GM18499 (cell line): Measurements from ENCODE around the gene COPG2.
"Not testable (repeated sequence)": the region's sequence is repeated elsewhere in the genome, so short reads cannot be mapped to it uniquely, and the experiment has no call there.

Experiments used
- ATAC-seq: cut with Tn5 transposase; IDR thresholded peaks from one replicate; pipeline ENCODE4 v1.9.1; 2021; ENCODE audit warnings: moderate number of reproducible peaks; ENCODE audit not compliant: insufficient read depth, unreplicated experiment

COPG2 gene

DNA sequence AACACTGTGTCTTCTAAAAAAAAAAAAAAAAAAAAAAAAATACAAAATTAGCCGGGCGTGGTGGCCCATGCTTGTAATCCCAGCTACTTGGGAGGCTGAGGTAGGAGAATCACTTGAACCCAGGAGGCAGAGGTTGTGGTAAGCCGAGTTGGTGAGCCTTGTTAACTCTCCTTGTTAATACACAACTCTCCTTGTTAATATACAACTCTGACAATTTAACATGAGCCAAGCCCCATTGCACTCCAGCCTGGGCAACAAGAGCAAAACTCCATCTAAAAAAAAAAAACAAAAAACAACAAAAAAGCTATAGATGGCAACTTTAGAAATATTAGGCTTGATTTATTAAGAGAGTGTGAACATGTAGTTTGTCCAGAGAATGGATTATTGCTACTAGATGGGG lies 156.5 kb downstream of the COPG2 start:
- ATAC-seq: not testable (repeated sequence)

DNA sequence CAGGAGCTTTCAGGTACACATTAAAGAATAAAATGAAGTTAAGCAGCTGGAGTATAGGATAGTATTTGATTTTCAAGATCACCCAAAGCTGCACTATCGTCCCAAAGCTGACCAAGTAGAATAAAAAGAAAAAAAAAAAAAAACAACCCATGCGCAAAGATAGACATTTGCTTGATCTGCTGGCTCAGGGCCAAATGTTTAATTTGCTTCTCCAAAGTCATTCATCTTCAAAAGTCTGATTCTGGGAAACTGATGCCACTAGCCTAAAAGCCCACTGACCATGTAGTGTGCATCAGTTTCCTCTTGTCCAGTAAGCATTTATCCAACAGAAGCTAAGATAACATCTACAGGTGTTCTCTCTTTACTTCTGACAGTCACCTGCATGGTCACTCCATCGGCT lies 162.2 kb downstream of the COPG2 start:
- no peak for ATAC-seq

DNA sequence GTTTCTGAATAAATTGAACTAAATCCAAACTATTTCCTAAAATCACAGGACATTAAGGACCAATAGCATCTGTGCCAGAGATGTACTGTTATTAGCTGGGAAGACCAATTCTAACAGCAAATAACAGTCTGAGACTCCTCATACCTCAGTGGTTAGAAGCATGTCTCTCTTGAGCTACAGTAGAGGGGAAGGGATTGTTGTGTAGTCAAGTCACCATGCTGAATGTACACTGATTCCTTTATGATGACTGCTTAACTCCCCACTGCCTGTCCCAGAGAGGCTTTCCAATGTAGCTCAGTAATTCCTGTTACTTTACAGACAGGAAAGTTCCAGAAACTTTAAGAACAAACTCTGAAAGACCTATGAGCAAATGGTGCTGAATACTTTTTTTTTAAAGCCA lies 162.8 kb downstream of the COPG2 start:
- no peak for ATAC-seq

DNA sequence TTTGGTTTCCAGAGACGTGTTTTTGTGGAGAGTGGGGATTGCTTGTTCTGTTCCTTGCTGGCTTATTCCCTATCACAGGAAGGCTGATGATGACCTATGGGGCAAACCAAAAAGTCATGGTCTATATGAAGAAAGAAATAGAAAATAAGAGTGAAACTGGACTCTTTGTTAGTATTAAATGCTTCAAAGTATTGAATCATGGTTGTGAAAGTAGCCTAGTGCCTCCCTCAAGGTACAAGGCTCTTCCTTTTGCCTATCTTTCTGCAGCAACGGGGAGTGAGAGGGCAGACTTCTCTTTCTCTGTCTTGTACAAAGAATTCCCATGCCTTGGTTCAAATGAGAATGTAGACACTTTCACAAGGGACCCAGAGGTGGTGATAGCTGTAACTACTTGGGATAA lies 167.6 kb downstream of the COPG2 start:
- no peak for ATAC-seq

DNA sequence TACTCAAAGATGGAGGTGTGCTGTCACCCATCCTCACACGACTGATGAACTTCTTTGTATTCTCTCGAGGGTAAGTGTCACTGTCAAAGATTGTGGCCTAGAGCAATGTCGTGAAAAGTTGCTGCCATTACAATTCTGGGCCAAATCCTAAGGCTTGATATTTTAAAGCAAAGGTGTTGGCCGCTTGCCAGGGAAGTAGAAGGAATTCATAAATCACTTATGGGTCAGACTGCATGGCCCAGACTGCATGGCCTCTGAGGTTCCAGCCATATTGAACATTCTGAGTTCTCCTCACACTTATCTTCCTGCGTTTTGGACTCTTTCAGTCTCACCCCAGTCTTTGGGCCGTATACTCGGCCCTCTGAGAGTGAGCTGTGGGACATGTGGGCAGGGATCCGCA lies 168.1 kb downstream of the COPG2 start:
- no peak for ATAC-seq

DNA sequence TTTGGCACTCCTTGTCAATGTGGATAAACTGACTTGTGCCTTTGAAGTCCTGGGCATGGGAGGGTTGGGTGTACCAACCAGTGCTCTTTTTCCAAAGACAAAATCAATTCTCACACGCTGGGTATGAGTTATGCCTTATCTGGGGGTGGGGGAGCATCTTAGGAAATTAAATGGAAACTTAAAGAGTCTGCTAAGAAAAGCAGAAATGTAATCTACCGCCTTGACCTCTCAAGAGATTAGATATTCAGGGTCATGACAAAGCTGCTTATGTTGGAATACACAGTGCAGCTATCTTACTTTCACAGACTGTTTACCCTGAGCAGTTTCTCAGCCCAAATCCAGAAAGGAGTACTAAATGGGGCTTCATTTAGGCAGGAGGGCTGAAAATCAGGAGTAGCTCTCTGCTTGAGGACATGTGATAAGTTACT lies 174.1 kb downstream of the COPG2 start:
- no peak for ATAC-seq

DNA sequence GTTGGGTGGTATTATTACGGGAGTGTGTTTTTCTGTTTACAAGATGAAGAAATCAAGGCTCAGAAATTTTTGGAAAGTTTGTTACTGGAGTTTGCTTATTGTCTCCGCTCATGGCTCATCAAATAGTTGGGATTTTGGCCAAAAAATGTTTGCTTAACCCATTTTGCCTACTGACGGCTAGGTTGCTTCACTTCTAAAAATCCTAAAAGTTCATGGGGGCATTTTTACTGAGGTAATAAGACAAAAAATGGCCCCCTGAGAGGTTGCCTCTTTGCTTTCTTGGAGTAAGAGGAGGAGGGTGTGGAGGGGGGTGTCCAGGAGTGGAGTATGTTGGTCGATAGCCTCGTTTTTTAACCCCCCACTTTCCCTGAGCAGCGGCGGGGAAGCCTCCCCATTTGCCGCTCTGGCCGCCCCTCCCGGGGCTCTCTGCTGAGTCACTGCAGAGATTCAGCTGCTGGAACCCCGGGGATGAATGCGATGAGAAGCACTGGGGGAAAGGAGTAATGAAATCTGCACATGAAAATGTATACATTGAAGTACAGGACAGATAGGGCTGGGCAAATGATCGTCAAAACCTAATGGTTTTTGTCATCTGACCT lies 175.2 kb downstream of the COPG2 start:
- no peak for ATAC-seq

DNA sequence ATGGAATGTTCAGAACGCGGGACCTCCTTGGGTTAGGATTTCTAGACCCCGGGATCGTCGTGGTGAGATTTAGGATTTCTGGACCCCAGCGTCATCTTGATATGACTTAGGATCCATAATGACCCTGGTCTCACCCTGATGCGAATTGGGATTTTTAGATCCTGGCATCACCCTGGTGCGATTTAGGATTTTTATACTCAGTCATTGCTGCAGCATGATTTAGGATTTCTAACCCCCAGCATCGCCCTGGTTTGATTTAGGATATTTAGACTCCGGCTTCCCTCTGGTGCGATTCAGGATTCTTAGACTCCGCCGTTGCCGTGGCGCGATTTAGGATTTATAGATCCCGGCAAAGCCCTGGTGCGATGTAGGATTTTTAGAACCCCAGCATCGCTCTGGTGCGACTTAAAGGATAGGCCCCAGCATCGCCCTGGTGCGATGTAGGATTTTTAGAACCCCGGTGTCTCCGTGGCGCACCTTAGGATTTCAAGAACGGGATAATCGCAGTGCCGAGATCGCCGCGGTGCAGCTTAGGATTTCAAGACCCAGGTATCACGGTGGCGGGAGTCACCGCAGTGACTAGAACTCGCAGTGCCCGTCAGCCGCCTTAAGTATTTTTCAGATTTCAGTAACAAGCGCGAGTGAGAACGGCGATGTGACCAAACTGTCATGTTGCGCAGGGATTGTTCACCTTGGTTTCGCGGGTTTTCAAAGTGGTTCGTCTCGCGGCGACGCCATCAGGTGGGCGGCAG lies 175.8 kb downstream of the COPG2 start:
- ATAC-seq: no peak

DNA sequence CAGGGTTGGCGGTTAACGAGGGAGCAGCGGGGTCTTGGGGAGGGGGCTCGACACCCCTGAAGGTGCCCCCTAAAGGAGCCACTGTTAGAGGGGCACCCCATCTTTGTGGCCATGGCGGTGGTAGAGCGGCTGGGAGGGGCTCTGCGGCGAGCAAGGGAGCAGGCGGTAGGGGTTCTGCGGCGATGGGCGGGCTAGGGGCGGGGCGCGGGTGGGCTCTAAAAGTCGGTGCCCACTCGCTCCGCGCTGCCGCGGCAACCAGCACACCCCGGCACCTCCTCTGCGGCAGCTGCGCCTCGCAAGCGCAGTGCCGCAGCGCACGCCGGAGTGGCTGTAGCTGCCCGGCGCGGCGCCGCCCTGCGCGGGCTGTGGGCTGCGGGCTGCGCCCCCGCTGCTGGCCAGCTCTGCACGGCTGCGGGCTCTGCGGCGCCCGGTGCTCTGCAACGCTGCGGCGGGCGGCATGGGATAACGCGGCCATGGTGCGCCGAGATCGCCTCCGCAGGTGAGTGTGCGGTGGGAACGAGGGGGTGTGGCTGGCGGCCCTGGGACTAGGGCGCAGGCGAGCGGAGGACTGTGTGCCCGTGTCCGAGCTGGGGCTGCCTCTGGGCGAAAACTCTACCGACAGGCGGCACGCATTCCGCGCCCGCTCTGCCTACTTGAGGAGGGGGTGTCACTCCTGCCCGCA lies 176.6 kb downstream of the COPG2 start, which contains the start of gene MEST:
Gene MEST (plus strand): TSS at position 245 of the 682 bp plus-strand sequence. CDS start 229 bp downstream, at position 474.
- no peak for ATAC-seq

DNA sequence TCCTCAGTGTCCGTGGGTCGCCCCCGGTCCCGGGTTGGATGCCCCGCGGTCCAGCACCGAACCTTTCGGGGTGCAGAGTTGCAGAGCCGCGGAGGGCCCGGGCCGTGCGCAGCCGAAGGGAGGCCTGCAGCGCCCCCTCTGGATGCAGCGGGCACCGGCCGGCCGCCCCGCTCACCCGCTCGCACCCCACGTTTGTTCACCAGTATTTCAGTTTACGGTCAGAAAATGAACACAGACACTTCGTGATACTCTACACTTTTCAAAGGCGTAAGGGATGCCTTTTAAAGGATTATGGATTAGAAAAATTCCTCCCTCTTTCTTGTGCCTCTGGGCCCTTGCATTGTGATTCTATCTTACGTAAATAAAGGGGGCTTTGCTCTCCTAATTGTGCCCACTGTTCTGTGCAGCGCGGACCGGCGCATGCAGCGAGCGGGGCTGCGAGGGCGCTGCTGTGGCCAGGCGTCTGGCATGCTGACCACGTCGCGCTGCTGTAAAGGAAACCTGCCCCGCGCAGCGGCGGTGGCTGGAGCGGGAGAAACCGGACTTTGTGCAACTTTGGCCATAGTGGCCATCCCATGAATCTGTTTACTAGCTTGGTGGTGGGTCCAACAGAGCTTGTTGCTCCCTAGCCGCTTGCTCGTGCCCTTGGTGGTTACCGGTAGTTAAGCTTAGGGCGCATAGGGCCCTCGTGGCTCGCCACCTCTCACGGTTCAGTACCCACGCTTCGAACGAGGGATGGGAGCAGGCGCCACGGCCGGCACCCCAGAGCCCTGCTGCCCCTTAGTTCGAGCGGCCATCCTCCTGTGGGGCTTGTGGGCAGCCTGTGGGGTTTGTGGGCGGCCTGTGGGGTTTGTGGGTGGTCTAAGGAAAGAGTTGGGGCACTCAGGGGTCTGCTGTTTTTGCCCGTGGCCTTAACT lies 177.4 kb downstream of the COPG2 start:
- ATAC-seq: no peak

DNA sequence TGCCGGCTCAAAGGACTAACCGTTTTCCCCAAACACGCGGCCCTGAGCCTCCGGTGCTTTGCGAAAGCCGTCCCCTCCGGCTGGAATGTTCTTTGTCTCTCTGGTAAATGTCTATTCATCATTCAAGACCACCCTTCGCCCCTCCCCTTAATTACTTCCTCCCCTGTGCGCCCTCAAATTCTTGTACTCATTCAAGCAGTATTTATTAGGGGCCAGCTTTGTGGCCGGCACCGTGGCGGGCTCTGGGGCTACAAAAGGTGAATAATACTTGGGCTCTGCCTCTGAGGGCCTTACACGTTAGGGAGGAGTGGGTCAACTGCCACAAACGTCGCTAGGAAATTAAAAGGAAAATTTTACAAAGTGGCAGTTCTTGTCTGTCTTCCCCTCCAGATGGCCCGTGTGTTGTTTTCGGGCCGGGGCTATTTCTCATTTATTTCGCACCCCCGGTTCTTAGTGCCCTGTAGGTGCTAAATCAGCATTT lies 178.2 kb downstream of the COPG2 start:
- no peak for ATAC-seq

DNA sequence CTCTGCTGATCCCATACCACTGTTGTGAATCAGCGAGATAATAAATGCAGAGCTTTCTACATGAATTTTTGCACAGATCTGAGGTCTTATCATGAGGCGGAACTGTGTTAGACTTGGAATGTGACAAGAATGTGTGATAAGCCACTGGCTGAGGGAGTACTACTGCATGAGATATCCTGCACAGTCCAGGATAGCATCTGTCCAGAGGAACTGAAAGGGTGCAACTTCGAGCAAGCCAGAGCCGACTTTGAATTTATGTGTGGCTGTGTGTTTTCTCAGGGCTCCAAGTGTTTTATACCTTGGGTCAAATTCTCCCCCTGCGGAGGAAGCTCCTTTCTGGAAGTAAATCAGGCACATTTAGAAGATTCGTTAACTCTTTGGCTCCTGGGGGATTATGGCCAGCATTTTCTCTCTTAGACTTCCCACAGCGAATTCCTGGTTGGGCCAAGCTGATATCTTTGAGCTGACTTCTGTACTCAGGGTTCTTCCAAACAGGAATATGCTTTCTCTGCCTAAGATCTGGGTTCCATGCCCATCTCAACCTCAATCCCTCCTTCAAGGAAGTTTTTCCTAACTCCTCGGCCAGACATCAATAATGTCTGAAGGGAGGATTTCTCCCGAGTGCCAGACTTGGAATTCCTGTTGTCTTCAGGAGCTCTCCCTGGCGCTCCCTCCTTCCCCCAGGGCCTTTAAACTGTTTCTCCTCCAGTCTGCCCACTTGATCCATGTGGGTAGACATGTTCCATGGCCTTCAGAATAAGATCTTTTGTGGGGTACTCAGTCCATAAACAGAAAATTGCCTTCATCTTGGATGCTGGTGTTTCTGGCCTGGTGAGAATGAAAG lies 179.2 kb downstream of the COPG2 start:
- no peak for ATAC-seq

DNA sequence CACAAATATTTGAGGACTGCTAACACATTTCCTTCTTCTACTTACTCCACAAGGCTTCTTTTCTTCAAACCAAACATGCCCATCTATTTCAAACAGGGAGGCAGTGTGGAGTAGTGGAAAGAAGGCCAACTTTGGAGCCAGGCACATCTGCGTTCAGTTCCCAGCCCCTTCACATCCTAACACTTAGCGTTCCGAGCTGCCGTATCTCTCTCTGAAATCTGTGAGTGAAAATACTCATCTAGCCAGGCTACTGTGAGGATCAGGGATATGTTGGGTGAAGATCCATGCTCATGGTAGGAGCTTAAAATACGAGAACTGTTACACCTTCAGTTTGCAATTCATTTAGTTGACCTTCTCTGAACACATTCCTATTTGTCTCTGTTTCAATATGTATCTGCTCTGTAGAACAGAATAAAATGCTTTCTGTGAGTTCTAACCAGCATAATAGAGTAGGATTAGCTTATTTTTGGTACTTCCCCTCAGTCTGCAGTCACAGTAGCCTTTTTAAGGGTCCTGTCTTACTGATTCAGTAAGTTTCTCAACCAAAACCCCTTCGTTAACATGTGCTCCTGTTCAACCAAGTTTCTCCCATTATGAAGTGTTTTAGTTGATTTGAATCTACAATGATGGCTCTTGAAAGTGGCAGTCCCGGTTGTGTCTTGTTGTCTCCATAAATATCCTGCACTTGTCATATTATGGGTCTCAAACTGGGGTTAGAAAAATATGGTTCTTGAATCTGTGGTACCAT lies 180.0 kb downstream of the COPG2 start:
- no peak for ATAC-seq

DNA sequence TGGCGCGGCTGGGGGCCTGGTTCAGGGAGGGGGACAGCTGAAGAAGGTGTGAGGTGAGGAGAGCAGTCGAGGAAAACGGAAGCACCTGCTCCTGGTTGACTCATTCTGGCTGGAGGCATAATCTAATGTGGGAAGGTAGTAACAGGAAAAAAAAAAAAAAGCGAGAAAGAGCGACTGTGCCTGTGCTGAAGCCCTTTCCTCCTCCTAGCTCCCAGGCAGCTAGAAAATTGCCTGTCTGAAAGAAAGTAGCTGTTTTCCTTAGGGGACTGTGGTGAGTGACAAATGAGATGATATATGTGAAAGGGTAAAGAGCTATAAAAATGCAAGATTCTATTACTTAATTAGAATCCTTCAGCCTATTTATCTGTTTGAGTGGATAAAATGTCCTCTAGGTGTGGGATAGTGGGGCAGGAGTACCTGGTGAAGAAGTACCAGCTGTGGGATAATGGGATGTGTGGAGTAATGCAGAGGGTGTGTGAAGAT lies 181.6 kb downstream of the COPG2 start:
- ATAC-seq: no peak

DNA sequence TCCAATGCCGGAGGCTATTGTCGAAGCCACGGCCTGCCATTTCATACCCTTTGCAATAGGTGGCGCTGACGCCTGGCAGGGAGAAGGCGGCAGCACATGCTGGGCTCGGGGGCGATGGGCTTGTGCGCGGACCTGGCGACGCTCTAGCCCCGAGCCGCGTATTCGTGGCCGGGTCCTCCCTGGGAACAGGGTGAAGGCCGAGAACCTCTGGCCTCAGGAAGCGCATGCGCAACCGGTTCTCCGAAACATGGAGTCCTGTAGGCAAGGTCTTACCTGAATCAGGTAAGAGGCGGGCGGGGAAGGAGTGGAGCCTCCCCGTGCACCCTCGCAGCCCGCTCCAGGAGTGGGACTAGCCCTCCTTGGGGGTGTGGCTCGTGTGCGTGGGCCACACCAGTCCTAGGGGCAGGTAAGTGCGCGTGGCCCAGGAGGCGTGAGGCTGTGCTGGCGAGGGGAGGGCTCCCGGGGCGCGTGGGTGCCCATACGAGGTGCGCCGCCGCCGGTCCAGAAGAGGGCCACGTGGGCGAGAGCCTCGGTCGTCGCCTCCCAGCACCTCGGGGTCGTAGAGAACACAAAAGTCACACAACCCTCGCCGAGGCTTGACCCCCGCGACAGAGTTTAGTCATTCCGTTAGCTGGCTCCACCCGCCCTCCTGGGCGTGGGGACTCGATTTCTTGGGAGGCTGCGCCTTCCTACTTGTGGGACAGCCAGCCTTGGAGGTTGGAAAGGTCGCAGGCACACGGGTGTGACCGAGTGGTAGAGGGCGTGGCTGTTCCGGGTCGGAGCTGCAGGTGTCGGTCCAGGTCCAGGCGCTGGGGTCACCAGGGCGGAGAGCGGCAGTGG lies 182.2 kb downstream of the COPG2 start:
- no peak for ATAC-seq

DNA sequence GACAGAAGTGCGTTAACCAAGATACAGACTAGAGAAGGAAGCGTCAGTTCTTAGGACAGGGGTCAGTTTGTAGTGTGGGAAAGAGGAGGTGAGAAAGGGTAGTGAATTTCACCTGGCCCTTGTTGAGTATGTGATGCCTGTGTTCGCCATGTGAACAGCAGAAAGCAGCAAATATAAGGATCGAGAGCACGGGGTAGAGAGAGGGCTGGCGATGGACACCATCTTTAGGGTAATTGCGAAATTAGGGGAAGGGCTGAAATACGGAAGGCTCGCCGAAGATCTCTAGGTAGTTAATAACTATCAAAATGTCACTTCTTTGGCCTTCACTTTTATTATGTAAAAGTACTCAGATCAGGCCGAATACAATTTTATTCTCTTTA lies 182.8 kb downstream of the COPG2 start:
- no peak for ATAC-seq

DNA sequence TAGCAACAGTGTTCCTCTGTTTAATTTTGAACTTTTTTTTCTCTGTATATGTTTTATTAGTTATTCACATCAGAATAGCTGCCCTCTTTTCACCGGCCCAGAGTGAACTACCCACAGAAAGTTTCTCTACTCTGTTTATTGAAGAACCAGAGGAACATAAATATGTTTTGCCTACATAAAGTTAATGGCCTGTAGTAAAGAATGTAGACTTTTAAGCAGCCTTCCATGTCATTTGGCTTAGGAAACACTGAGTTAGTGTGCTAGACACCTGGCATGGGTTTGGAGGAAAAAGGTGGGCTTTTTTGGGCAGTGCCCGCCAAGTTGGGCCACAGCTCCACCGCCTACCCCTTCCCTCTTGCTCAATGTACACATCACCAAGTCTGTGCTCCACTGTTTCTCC lies 185.5 kb downstream of the COPG2 start:
- no peak for ATAC-seq

DNA sequence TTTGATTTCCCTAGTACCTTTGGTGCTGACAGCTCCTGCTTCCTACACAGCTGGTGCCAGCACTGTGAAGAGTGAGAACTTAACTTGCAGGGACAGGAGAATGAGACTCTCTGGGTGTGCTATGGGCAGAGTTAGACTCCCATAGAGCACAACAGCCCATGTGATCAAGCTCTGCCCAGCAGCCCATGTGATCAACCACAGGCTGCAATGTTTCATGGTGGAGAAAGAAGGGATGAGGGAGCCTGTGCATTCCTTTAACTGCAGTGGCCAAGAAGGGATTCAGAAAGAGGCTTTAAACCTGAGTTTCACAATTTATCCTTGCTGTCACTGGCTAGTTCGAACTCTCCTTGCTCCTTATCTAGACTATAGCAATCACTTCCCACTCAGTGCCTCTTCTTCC lies 186.7 kb downstream of the COPG2 start:
- no peak for ATAC-seq
